Peyer's patch (tissue), 4 donors: ENCODE measurements around the gene AP1S3. TPM values are rescaled to one million over a fixed set of nuclear protein-coding genes. Genes with fewer than 3 reads are reported as not detected.
A peak's percentile ranks its signal among the peaks of the same experiment; 100 is the strongest.

Experiments
- DNase-seq, 3 donors: peaks; one replicate each; pipeline ENCODE4 v3.0.0-alpha.2; 2017 to 2019
- H3K27ac ChIP-seq, 4 donors: fragments of 200-600 bp; sonication (generic); one replicate each; pipeline ENCODE4 v1.5.1; 2016 to 2019
- H3K27me3 ChIP-seq, 2 donors: fragments of 200-600 bp; sonication (generic); one replicate each; pipeline ENCODE4 v1.5.1; 2019
- H3K36me3 ChIP-seq, 3 donors: fragments of 200-600 bp; sonication (generic); one replicate each; pipeline ENCODE4 v1.5.1; 2016 to 2019
- H3K4me1 ChIP-seq, 4 donors: fragments of 200-600 bp; sonication (generic); one replicate each; pipeline ENCODE4 v1.5.1; 2016 to 2019
- H3K4me3 ChIP-seq, 4 donors: fragments of 200-600 bp; sonication (generic); 1 replicate in 3 of 4; 2 replicates in 1 of 4; pipeline ENCODE4 v1.5.1; 2016 to 2019; ENCODE audit warnings: mild to moderate bottlenecking in 1 of 4
- H3K9me3 ChIP-seq, 4 donors: fragments of 200-600 bp; sonication (generic); one replicate each; pipeline ENCODE4 v1.5.1; 2016 to 2019; ENCODE audit warnings: mild to moderate bottlenecking in 1 of 4
- POLR2A ChIP-seq, 2 donors: fragments of 450-650 bp; IDR thresholded peaks; one replicate each; pipeline ENCODE4 v1.5.1; 2017; ENCODE audit warnings: antibody characterized with exemption in 2 of 2, mild to moderate bottlenecking in 2 of 2, moderate library complexity in 2 of 2
- total RNA-seq, 4 donors: library from RNA; depleted of rRNA; stranded (reverse); fragments of >200 nt; gene quantifications; one replicate each; pipeline ENCODE4 v1.1.0, GENCODE V29; 2016
- TF ChIP-seq, protein P1 (sequence below), 6 experiments: fragments of 450-650 bp in 4 of 6; fragments of 200-600 bp in 2 of 6; sonication (generic) in 1 of 6; IDR thresholded peaks; one replicate each; pipeline ENCODE4 v1.5.1; 2017 to 2019; ENCODE audit warnings: antibody characterized with exemption in 6 of 6, mild to moderate bottlenecking in 3 of 6, moderate library complexity in 1 of 6

The AP1S3 gene
- 10 to 100 TPM in 2 of 4 donors, 1 to 10 TPM in 2; 6.3 to 17.0 (median 9.6) TPM for total RNA-seq

DNA sequence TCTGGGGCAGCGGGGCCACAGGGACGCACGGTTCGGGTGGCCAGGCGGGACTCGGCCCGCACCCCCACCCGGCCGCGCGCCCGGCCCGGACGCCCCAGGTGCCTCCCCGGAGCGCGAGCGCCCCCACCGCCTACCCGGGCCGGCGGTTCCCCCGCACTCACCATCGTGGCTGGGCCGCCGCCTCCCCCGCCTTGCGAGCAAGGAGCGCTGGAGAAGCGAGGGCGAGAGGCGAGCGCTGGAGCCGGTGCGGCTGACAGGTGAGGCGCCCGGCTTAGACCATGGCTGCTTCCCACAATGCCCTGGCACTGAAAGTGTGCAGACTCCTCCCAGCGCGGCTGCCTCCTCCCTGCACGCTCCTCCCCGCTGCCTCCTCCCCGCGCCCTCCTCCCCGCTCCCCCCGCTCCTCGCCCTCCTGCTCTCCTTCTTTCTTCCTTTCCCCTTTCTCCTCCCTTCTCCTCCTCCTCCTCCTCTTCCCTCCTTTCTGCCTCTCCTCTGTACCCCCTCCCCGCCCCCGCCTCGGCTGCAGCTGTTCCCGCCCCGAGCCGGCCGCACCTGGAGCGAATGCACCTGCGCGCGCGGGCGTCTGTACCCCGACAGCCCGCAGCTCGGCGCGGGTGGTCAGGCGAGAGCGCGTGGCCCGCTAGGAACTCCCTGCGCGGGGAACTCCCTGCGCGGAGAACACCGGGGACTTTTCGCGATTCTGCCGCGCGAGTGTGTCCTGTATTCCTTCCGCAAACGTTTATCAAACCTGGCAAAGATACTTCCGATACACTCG, at the start of gene AP1S3:
Gene AP1S3 (minus strand): TSS at position 296 of the 775 bp plus-strand sequence. CDS start 132 bp downstream, at position 164.
- Histone ChIP-seq H3K9me3 (no peaks in the 10 kb centered on the region), H3K27ac (peak within 1 kb of the TSS; percentile 76 to 90 (median 84)), H3K4me3 (peak within 1 kb of the TSS; percentile 69 to 95 (median 80)), H3K36me3 (no peaks in the 10 kb centered on the region), H3K4me1 (peaks cover 0 to 11% (median 1%) of the 10 kb centered on the region in 4 donors), H3K27me3 (no peaks in the 10 kb centered on the region)
- peak; percentile 22 to 76 for TF ChIP-seq POLR2A (IDR thresholded peaks at IDR 0.05)
- TF ChIP-seq, protein P1, sequence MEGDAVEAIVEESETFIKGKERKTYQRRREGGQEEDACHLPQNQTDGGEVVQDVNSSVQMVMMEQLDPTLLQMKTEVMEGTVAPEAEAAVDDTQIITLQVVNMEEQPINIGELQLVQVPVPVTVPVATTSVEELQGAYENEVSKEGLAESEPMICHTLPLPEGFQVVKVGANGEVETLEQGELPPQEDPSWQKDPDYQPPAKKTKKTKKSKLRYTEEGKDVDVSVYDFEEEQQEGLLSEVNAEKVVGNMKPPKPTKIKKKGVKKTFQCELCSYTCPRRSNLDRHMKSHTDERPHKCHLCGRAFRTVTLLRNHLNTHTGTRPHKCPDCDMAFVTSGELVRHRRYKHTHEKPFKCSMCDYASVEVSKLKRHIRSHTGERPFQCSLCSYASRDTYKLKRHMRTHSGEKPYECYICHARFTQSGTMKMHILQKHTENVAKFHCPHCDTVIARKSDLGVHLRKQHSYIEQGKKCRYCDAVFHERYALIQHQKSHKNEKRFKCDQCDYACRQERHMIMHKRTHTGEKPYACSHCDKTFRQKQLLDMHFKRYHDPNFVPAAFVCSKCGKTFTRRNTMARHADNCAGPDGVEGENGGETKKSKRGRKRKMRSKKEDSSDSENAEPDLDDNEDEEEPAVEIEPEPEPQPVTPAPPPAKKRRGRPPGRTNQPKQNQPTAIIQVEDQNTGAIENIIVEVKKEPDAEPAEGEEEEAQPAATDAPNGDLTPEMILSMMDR (IDR thresholded peaks at IDR 0.05) = peak in 3 of 6 experiments; percentile 13 to 37 (median 32)
- peak; percentile 84 to 93 (median 91) for DNase-seq

DNA sequence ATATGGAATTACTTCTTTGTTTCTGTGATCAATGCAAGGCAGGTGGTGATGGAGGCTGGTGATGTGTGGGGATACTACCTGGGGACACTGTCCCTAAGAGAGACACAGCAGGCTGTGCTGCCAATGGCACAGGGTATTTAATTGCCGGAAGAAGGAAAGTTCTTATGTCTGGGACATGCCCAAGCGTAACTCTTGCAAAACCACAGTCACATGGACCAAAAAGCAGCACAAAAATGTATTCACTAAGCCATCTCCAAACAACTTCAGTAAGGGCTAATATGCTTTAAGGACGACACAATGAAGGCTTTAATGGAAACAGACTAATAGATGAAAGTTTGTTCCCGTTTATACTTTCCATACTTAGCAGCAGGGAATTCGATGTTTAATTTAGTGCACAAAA, 49.7 kb upstream of the AP1S3 start:
- no peak for TF ChIP-seq POLR2A (IDR thresholded peaks at IDR 0.05)
- TF ChIP-seq, protein P1 (IDR thresholded peaks at IDR 0.05) = no peak
- H3K27ac ChIP-seq = no peak overlapping the region
- no peak overlapping the region for H3K4me3 ChIP-seq
- peaks cover 0 to 4% (median 0%) of the 10 kb centered on the region in 4 donors for H3K4me1 ChIP-seq
- peaks cover 0 to 67% (median 0%) of the 10 kb centered on the region in 3 donors for H3K36me3 ChIP-seq
- H3K27me3 ChIP-seq = no peaks in the 10 kb centered on the region
- no peak for DNase-seq
- no peaks in the 10 kb centered on the region for H3K9me3 ChIP-seq

DNA sequence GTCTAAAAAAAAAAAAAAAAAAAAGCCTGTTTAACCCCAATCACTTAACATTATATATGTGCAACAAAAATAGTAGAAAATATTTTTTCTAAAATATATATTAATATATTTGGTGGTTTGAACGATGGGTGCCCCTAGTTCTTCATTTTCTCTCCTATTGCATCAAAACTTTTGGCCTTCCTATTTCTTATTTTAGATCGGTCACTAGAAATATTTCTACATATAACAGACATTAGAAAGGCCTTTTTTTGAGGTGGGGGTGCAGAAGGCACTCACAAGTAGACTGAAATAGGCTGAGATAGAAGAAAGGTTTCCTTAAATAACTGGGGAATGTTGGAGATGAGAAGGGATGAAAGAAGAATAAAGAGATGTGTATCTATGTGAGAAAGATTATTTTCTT, 49.3 kb upstream of the AP1S3 start:
- Histone ChIP-seq H3K9me3 (no peaks in the 10 kb centered on the region), H3K36me3 (peaks cover 0 to 71% (median 0%) of the 10 kb centered on the region in 3 donors), H3K27ac (no peak overlapping the region), H3K27me3 (no peaks in the 10 kb centered on the region), H3K4me1 (peaks cover 0 to 5% (median 0%) of the 10 kb centered on the region in 4 donors), H3K4me3 (no peak overlapping the region)
- no peak for TF ChIP-seq POLR2A (IDR thresholded peaks at IDR 0.05)
- TF ChIP-seq, protein P1 (IDR thresholded peaks at IDR 0.05) = no peak
- DNase-seq = no peak

DNA sequence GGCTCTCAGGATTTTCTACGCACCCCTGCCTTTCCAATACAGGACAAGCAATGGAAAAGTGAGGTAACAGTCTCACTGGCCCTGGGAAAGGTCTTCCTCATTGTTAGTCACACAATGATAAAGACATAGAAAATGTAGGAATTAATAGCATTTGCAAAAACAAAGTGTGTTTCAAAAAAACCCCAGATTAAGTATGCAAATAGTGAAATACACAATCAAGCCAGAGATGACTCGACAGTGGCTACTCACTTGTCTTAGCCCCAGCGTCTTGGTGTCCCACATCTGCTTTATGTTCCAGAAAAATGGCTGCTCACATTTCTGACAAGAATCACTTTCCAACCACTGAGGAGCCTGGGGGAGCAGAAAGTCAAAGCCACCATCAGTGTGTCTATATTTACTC, 47.0 kb upstream of the AP1S3 start:
- TF ChIP-seq, protein P1 (IDR thresholded peaks at IDR 0.05) = no peak
- no peak for TF ChIP-seq POLR2A (IDR thresholded peaks at IDR 0.05)
- H3K27ac ChIP-seq = no peak overlapping the region
- peaks cover 0 to 5% (median 0%) of the 10 kb centered on the region in 4 donors for H3K4me1 ChIP-seq
- no peaks in the 10 kb centered on the region for H3K27me3 ChIP-seq
- H3K9me3 ChIP-seq = no peaks in the 10 kb centered on the region
- no peak for DNase-seq
- peaks cover 0 to 78% (median 0%) of the 10 kb centered on the region in 3 donors for H3K36me3 ChIP-seq
- H3K4me3 ChIP-seq = no peak overlapping the region

DNA sequence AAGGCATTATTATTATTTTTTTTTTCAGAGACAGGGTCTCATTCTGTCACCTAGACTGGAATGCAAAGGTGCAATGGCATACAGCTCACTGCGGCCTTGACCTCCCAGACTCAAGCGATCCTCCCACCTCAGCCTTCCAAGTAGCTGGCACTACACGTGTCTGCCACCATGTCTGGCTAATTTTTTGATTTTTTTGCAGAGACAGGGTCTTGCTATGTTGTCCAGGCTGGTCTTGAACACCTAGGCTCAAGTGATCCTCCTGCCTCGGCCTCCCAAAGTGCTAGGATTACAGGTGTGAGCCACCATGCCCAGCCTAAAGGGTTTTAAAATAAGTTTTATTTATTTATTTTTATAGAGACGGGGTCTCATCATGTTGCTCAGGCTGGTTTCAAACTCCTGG, 45.3 kb upstream of the AP1S3 start:
- TF ChIP-seq POLR2A (IDR thresholded peaks at IDR 0.05) = no peak
- TF ChIP-seq, protein P1 (IDR thresholded peaks at IDR 0.05) = no peak
- H3K9me3 ChIP-seq = no peaks in the 10 kb centered on the region
- H3K27ac ChIP-seq = peak overlapping the region in 1 of 4 donors; percentile 69
- H3K4me3 ChIP-seq = no peak overlapping the region
- peaks cover 0 to 83% (median 0%) of the 10 kb centered on the region in 3 donors for H3K36me3 ChIP-seq
- peaks cover 0 to 5% (median 0%) of the 10 kb centered on the region in 4 donors for H3K4me1 ChIP-seq
- no peak for DNase-seq
- no peaks in the 10 kb centered on the region for H3K27me3 ChIP-seq
